Measurements from ENCODE around the gene BCL2A1. TPM values are rescaled to one million over a fixed set of nuclear protein-coding genes. Genes with fewer than 3 reads are reported as not detected.

BCL2A1 gene
- total RNA-seq, 2 donors from 2014 or later: 16.5 TPM; not detected in 1

DNA sequence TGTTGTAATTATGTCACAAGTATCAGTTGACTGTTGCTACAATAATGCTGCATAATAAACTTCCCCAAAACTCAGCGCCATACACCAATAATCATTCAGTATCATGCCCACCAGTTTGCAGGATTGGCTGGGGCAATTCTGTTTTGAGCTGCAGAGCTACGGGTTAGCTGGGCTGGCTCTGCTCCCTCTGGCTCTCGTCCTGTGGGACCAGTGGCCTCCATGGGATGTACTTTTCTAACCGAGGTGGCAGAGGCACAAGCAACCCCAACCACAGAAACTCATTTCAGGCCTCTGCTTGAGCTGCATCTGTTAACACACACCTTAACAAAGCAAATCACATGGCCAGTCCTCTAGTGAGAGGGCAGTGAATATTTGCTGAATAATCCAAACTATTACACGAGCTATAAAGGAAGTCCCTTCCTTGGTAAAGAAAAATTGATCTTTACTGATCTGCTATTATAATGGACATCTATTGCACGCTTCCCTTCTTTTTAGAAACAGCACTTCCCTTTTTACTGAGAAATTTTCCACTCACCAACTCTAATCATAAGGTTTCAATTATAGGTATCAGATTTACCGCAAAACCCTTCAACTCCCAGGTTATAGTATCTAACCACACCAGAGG, 10.9 kb upstream of the BCL2A1 start:
- no peak for DNase-seq
- H3K27ac ChIP-seq: no peak overlapping the region
- TF ChIP-seq, protein P1, sequence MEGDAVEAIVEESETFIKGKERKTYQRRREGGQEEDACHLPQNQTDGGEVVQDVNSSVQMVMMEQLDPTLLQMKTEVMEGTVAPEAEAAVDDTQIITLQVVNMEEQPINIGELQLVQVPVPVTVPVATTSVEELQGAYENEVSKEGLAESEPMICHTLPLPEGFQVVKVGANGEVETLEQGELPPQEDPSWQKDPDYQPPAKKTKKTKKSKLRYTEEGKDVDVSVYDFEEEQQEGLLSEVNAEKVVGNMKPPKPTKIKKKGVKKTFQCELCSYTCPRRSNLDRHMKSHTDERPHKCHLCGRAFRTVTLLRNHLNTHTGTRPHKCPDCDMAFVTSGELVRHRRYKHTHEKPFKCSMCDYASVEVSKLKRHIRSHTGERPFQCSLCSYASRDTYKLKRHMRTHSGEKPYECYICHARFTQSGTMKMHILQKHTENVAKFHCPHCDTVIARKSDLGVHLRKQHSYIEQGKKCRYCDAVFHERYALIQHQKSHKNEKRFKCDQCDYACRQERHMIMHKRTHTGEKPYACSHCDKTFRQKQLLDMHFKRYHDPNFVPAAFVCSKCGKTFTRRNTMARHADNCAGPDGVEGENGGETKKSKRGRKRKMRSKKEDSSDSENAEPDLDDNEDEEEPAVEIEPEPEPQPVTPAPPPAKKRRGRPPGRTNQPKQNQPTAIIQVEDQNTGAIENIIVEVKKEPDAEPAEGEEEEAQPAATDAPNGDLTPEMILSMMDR (IDR thresholded peaks at IDR 0.05): no peak
- TF ChIP-seq POLR2A (IDR thresholded peaks at IDR 0.05): no peak
- H3K4me1 ChIP-seq: no peaks in the 10 kb centered on the region
- no peak overlapping the region for H3K4me3 ChIP-seq
- intact Hi-C loops (cut with DNase I): no loop called here
- ATAC-seq: no peak
- 71 to 79% methylated on average over 7 of the region's 7 CpGs for WGBS, 2 donors
- H3K36me3 ChIP-seq (replicated peaks in 1 of 2; ENCODE audit: insufficient read depth in 1 of 2, low read depth in 2 of 2): no peaks in the 10 kb centered on the region
- H3K27me3 ChIP-seq: no peaks in the 10 kb centered on the region
- no peaks in the 10 kb centered on the region for H3K9me3 ChIP-seq

DNA sequence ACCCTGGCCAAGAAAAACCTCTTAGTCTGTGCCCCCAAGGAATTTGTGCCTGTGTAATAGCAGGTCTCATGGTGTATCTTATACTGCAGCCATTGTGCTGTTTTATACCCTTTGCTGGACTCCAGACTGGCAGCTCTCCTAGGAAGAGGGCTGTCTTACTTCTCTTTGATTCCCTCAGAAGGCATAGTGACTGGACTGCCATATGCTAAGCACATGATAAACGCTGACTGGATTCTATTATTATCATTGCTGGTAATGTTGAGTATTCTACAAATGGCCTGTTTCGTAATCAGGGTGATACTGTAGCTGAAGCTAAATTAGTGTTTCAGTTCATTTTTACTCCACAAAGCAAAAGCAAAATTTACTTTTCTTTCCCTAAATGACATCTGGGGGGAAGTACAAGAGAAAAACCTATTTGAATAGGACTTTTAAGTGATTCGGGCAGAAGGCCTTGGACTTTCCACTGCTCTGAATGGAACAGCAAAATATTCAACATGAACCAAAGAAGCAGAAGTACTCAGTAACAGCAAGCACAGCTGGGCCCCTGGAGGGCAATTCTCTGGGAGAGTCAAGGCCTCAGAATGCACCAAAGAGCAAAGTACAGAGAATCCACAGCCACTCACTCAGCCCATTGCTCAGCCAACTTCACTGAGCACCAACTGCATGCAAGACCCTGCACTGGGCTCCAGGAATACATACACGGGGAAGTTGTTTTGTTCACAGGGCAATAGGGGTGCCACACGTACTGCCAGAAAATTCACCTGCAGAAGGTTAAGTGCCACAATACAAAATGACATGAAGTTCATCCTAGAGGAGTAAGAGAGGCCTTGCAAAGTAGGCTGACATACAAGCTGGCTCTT, 7.9 kb upstream of the BCL2A1 start:
- intact Hi-C loops (cut with DNase I): no loop called here

DNA sequence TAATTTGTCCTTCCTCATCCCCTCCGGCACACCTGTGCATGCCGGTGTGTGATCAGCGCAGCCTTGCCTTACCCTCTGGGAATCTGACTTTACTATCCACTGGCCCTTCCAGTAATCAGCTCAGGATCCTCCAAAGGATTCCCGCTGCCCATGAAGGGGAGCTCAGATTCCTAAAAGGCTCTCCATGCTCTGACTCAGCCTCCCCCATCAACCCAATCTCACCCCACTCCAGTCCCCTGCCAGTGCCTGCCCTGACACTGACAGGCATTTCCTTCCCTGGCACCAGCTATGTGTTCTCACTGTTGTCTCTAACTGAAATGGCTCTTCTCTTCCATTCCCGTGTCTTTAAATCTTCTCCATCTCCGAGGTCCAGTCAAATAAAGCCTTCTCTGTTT, 7.3 kb upstream of the BCL2A1 start:
- 83 to 91% methylated on average over 6 of the region's 6 CpGs for WGBS, 2 donors
- H3K27ac ChIP-seq: peak overlapping the region in 1 of 4 donors; percentile 40
- H3K9me3 ChIP-seq: no peaks in the 10 kb centered on the region
- TF ChIP-seq, protein P1 (IDR thresholded peaks at IDR 0.05): no peak
- TF ChIP-seq POLR2A (IDR thresholded peaks at IDR 0.05): no peak
- no peaks in the 10 kb centered on the region for H3K36me3 ChIP-seq (replicated peaks in 1 of 2; ENCODE audit: insufficient read depth in 1 of 2, low read depth in 2 of 2)
- intact Hi-C loops (cut with DNase I): no loop called here
- no peak overlapping the region for H3K4me3 ChIP-seq
- H3K4me1 ChIP-seq: no peaks in the 10 kb centered on the region
- ATAC-seq (no peak), DNase-seq (no peak)
- no peaks in the 10 kb centered on the region for H3K27me3 ChIP-seq

More for the DNA sequence above, 7.9 kb upstream of the BCL2A1 start:
- no peak for ATAC-seq
- Histone ChIP-seq H3K36me3 (replicated peaks in 1 of 2; ENCODE audit: insufficient read depth in 1 of 2, low read depth in 2 of 2) (no peaks in the 10 kb centered on the region), H3K4me3 (no peak overlapping the region), H3K4me1 (no peaks in the 10 kb centered on the region), H3K9me3 (no peaks in the 10 kb centered on the region), H3K27ac (peak overlapping the region in 1 of 4 donors; percentile 40), H3K27me3 (no peaks in the 10 kb centered on the region)
- WGBS, 2 donors: 60 to 68% methylated on average over 5 of the region's 5 CpGs
- TF ChIP-seq, protein P1 (IDR thresholded peaks at IDR 0.05): no peak
- no peak for TF ChIP-seq POLR2A (IDR thresholded peaks at IDR 0.05)
- peak in 1 of 4 donors; percentile 22 for DNase-seq

DNA sequence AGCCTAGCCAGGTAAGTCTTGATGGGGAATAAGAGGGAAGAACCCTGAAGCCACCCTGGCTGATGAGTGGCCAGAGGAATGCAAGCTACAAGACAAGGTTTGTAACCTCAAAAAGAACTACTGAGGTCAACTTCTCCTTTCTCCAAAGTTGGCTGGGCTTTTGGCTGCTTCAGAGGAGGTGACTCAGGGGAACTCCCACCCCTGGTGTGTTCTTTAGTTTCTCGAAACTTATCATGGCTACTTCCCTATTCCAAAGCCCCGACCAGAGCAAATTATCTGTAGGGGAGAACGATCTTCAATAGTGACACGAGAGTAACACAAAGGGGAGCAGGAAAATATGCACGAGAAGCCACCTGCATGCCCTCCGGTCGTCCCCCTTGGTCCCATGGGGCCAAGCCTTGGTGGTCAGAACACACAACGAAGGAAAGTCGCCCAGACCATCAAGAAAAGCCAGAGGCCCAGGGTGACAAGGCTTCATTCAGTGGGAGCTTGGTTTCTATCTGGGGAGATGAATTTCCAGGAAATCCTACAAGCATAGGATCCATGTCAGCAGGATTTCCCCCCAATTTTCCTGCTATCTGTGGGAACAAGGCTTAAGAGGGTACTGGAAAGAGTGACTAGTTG, 6.5 kb upstream of the BCL2A1 start:
- TF ChIP-seq, protein P1 (IDR thresholded peaks at IDR 0.05): no peak
- TF ChIP-seq POLR2A (IDR thresholded peaks at IDR 0.05): no peak
- no peaks in the 10 kb centered on the region for H3K27me3 ChIP-seq
- WGBS, 2 donors: 60 to 77% methylated on average over 9 of the region's 9 CpGs
- no peak for ATAC-seq
- no peaks in the 10 kb centered on the region for H3K9me3 ChIP-seq
- no peak overlapping the region for H3K4me3 ChIP-seq
- H3K27ac ChIP-seq: peak overlapping the region in 1 of 4 donors; percentile 39
- intact Hi-C loops (cut with DNase I): no loop called here
- no peaks in the 10 kb centered on the region for H3K36me3 ChIP-seq (replicated peaks in 1 of 2; ENCODE audit: insufficient read depth in 1 of 2, low read depth in 2 of 2)
- no peaks in the 10 kb centered on the region for H3K4me1 ChIP-seq
- DNase-seq: peak in 1 of 4 donors; percentile 58
